Glutamatergic neuron (in vitro differentiated cells): Measurements from ENCODE around the gene BPIFB4. TPM values are rescaled to one million over a fixed set of nuclear protein-coding genes. Genes with fewer than 3 reads are reported as not detected.
A peak's percentile ranks its signal among the peaks of the same experiment; 100 is the strongest.

ENCODE experiments used
- DNase-seq: peaks from one replicate; pipeline ENCODE4 v3.0.0; 2022
- H3K27ac Mint-ChIP-seq: one replicate; pipeline ENCODE4 v1.8.0; 2020; ENCODE audit warnings: mild to moderate bottlenecking, mixed read lengths, inconsistent platforms; ENCODE audit not compliant: unreplicated experiment
- H3K27me3 Mint-ChIP-seq: one replicate; pipeline ENCODE4 v1.8.0; 2020; ENCODE audit warnings: mild to moderate bottlenecking, moderate library complexity, mixed read lengths, inconsistent platforms; ENCODE audit not compliant: unreplicated experiment
- H3K36me3 Mint-ChIP-seq: one replicate; pipeline ENCODE4 v1.8.0; 2020; ENCODE audit warnings: mild to moderate bottlenecking, mixed read lengths, inconsistent platforms; ENCODE audit not compliant: unreplicated experiment
- H3K4me1 Mint-ChIP-seq: one replicate; pipeline ENCODE4 v1.8.0; 2020; ENCODE audit warnings: mild to moderate bottlenecking, low read depth, mixed read lengths, inconsistent platforms; ENCODE audit not compliant: unreplicated experiment
- H3K4me3 Mint-ChIP-seq: one replicate; pipeline ENCODE4 v1.8.0; 2020; ENCODE audit warnings: mild to moderate bottlenecking, mixed read lengths, inconsistent platforms; ENCODE audit not compliant: unreplicated experiment
- H3K9me3 Mint-ChIP-seq: one replicate; pipeline ENCODE4 v1.8.0; 2020; ENCODE audit warnings: mild to moderate bottlenecking, moderate library complexity, mixed read lengths, inconsistent platforms; ENCODE audit not compliant: unreplicated experiment
- CTCF ChIP-seq: fragments of 200-600 bp; sonication (generic); IDR thresholded peaks from one replicate; pipeline ENCODE4 v1.5.0; 2021; ENCODE audit not compliant: partially characterized antibody, unreplicated experiment
- total RNA-seq: library from RNA; stranded (reverse); fragmentation: NEBNext Ultra II Directional; extraction: Animal tissue kit (Norgen Biotek cat#: 25700); gene quantifications from one replicate; pipeline ENCODE4 v1.2.1, GENCODE V29; 2021; ENCODE audit not compliant: unreplicated experiment

The BPIFB4 gene
- total RNA-seq, 1 donor from 2014 or later: not detected

GRCh38 chr20:33131949-33132473 is 52.6 kb downstream of the BPIFB4 start:
- Mint-ChIP-seq H3K36me3 (no peaks in the 10 kb centered on the region), H3K4me1 (peaks cover 3% of the 10 kb centered on the region), H3K27ac (no peak overlapping the region), H3K9me3 (peaks cover 5% of the 10 kb centered on the region), H3K27me3 (peaks cover 4% of the 10 kb centered on the region), H3K4me3 (no peak overlapping the region)
- DNase-seq: no peak
- TF ChIP-seq CTCF: no peak

- Mint-ChIP-seq H3K4me1 (peaks cover 2% of the 10 kb centered on the region), H3K27me3 (peaks cover 4% of the 10 kb centered on the region), H3K36me3 (peaks cover 4% of the 10 kb centered on the region), H3K27ac (no peak overlapping the region), H3K4me3 (no peak overlapping the region), H3K9me3 (peaks cover 5% of the 10 kb centered on the region)
- peak; percentile 31 for DNase-seq
- no peak for TF ChIP-seq CTCF
Measured at GRCh38 chr20:33132513-33133372, 53.3 kb downstream of the BPIFB4 start.

- peaks cover 2% of the 10 kb centered on the region for H3K4me1 Mint-ChIP-seq
- H3K27me3 Mint-ChIP-seq: peaks cover 4% of the 10 kb centered on the region
- DNase-seq: no peak
- peaks cover 4% of the 10 kb centered on the region for H3K36me3 Mint-ChIP-seq
- peaks cover 5% of the 10 kb centered on the region for H3K9me3 Mint-ChIP-seq
- no peak for TF ChIP-seq CTCF
- no peak overlapping the region for H3K27ac Mint-ChIP-seq
- H3K4me3 Mint-ChIP-seq: no peak overlapping the region
Measured at GRCh38 chr20:33133373-33133941, 54.0 kb downstream of the BPIFB4 start.

GRCh38 chr20:33137195-33137594 is 57.8 kb downstream of the BPIFB4 start:
- H3K4me1 Mint-ChIP-seq: peaks cover 2% of the 10 kb centered on the region
- H3K4me3 Mint-ChIP-seq: no peak overlapping the region
- peaks cover 3% of the 10 kb centered on the region for H3K9me3 Mint-ChIP-seq
- peaks cover 2% of the 10 kb centered on the region for H3K27me3 Mint-ChIP-seq
- no peak overlapping the region for H3K27ac Mint-ChIP-seq
- DNase-seq: no peak
- peaks cover 4% of the 10 kb centered on the region for H3K36me3 Mint-ChIP-seq
- TF ChIP-seq CTCF: no peak

GRCh38 chr20:33139467-33139866 is 60.0 kb downstream of the BPIFB4 start:
- no peak overlapping the region for H3K4me3 Mint-ChIP-seq
- no peak overlapping the region for H3K27ac Mint-ChIP-seq
- H3K27me3 Mint-ChIP-seq: no peaks in the 10 kb centered on the region
- no peaks in the 10 kb centered on the region for H3K9me3 Mint-ChIP-seq
- H3K4me1 Mint-ChIP-seq: no peaks in the 10 kb centered on the region
- TF ChIP-seq CTCF: no peak
- no peak for DNase-seq
- H3K36me3 Mint-ChIP-seq: peaks cover 4% of the 10 kb centered on the region
